Glutamatergic neuron (in vitro differentiated cells): Measurements from ENCODE around the gene ZNF22. TPM values are rescaled to one million over a fixed set of nuclear protein-coding genes. Genes with fewer than 3 reads are reported as not detected.

Experiments used
- DNase-seq: peaks from one replicate; pipeline ENCODE4 v3.0.0; 2022
- H3K27ac Mint-ChIP-seq: one replicate; pipeline ENCODE4 v1.8.0; 2020; ENCODE audit warnings: mild to moderate bottlenecking, mixed read lengths, inconsistent platforms; ENCODE audit not compliant: unreplicated experiment
- H3K27me3 Mint-ChIP-seq: one replicate; pipeline ENCODE4 v1.8.0; 2020; ENCODE audit warnings: mild to moderate bottlenecking, moderate library complexity, mixed read lengths, inconsistent platforms; ENCODE audit not compliant: unreplicated experiment
- H3K36me3 Mint-ChIP-seq: one replicate; pipeline ENCODE4 v1.8.0; 2020; ENCODE audit warnings: mild to moderate bottlenecking, mixed read lengths, inconsistent platforms; ENCODE audit not compliant: unreplicated experiment
- H3K4me1 Mint-ChIP-seq: one replicate; pipeline ENCODE4 v1.8.0; 2020; ENCODE audit warnings: mild to moderate bottlenecking, low read depth, mixed read lengths, inconsistent platforms; ENCODE audit not compliant: unreplicated experiment
- H3K4me3 Mint-ChIP-seq: one replicate; pipeline ENCODE4 v1.8.0; 2020; ENCODE audit warnings: mild to moderate bottlenecking, mixed read lengths, inconsistent platforms; ENCODE audit not compliant: unreplicated experiment
- H3K9me3 Mint-ChIP-seq: one replicate; pipeline ENCODE4 v1.8.0; 2020; ENCODE audit warnings: mild to moderate bottlenecking, moderate library complexity, mixed read lengths, inconsistent platforms; ENCODE audit not compliant: unreplicated experiment
- CTCF ChIP-seq: fragments of 200-600 bp; sonication (generic); IDR thresholded peaks from one replicate; pipeline ENCODE4 v1.5.0; 2021; ENCODE audit not compliant: partially characterized antibody, unreplicated experiment
- total RNA-seq: library from RNA; stranded (reverse); fragmentation: NEBNext Ultra II Directional; extraction: Animal tissue kit (Norgen Biotek cat#: 25700); gene quantifications from one replicate; pipeline ENCODE4 v1.2.1, GENCODE V29; 2021; ENCODE audit not compliant: unreplicated experiment

Gene ZNF22
- total RNA-seq, 1 donor from 2014 or later, result 40.2 TPM

- Mint-ChIP-seq H3K36me3 (no peaks in the 10 kb centered on the region), H3K27me3 (peaks cover 18% of the 10 kb centered on the region), H3K4me1 (peaks cover 57% of the 10 kb centered on the region), H3K9me3 (peaks cover 28% of the 10 kb centered on the region), H3K4me3 (peak overlapping the region; percentile 92), H3K27ac (peak overlapping the region; percentile 99)
- no peak for TF ChIP-seq CTCF
- DNase-seq, result no peak
Measured at GRCh38 chr10:44978213-44978569, 22.5 kb upstream of the ZNF22 start.

GRCh38 chr10:44978570-44979280, 22.0 kb upstream of the ZNF22 start, which contains the start of gene DEPP1:
DEPP1 (minus strand) TSS chr10:44978809; CDS start chr10:44978030, 779 bp downstream.
- H3K4me3 Mint-ChIP-seq, result peak within 1 kb of the TSS; percentile 92
- peak; percentile 92 for DNase-seq

GRCh38 chr10:44979281-44980191, 21.2 kb upstream of the ZNF22 start:
- H3K9me3 Mint-ChIP-seq, result peaks cover 25% of the 10 kb centered on the region
- peak overlapping the region; percentile 99 for H3K27ac Mint-ChIP-seq
- H3K27me3 Mint-ChIP-seq, result peaks cover 21% of the 10 kb centered on the region
- no peaks in the 10 kb centered on the region for H3K36me3 Mint-ChIP-seq
- TF ChIP-seq CTCF, result no peak
- H3K4me3 Mint-ChIP-seq, result peak overlapping the region; percentile 92
- peaks cover 49% of the 10 kb centered on the region for H3K4me1 Mint-ChIP-seq
- DNase-seq, result no peak

More at GRCh38 chr10:44978570-44979280, 22.0 kb upstream of the ZNF22 start, which contains the start of gene DEPP1:
- Mint-ChIP-seq H3K4me1 (peaks cover 53% of the 10 kb centered on the region), H3K27me3 (peaks cover 18% of the 10 kb centered on the region), H3K36me3 (no peaks in the 10 kb centered on the region), H3K9me3 (peaks cover 25% of the 10 kb centered on the region), H3K27ac (peak within 1 kb of the TSS; percentile 99)
- peak; percentile 9 for TF ChIP-seq CTCF

GRCh38 chr10:44980309-44981171, 20.2 kb upstream of the ZNF22 start:
- peaks cover 25% of the 10 kb centered on the region for H3K9me3 Mint-ChIP-seq
- H3K27ac Mint-ChIP-seq, result peak overlapping the region; percentile 31
- no peak for DNase-seq
- peak overlapping the region; percentile 18 for H3K4me3 Mint-ChIP-seq
- no peaks in the 10 kb centered on the region for H3K36me3 Mint-ChIP-seq
- peaks cover 49% of the 10 kb centered on the region for H3K4me1 Mint-ChIP-seq
- H3K27me3 Mint-ChIP-seq, result peaks cover 23% of the 10 kb centered on the region
- TF ChIP-seq CTCF, result no peak
